Activated CD8-positive, alpha-beta memory T cell treated with anti-CD3 and anti-CD28 coated beads for 36 hours (primary cell): Measurements from ENCODE around the gene KLK3. TPM values are rescaled to one million over a fixed set of nuclear protein-coding genes. Genes with fewer than 3 reads are reported as not detected.
"Not testable (repeated sequence)": the region's sequence is repeated elsewhere in the genome, so short reads cannot be mapped to it uniquely, and the experiment has no call there.

Experiments used
- CTCF ChIA-PET: fragments of 350-600 bp; sonication (Branson Sonifier 250); formaldehyde crosslinking; loops from one replicate; lab custom pipeline; 2021; ENCODE audit warnings: antibody characterized with exemption; lab: Charles Lee
- POLR2A ChIA-PET: fragments of 350-600 bp; sonication (Branson Sonifier 250); formaldehyde crosslinking; loops from one replicate; lab custom pipeline; 2021; ENCODE audit warnings: antibody characterized with exemption; lab: Charles Lee
- total RNA-seq, 2 experiments: library from RNA; stranded (reverse); gene quantifications; one replicate each; pipeline ENCODE4 v1.2.3, GENCODE V29; 2021

Gene KLK3
- total RNA-seq, result not detected

DNA sequence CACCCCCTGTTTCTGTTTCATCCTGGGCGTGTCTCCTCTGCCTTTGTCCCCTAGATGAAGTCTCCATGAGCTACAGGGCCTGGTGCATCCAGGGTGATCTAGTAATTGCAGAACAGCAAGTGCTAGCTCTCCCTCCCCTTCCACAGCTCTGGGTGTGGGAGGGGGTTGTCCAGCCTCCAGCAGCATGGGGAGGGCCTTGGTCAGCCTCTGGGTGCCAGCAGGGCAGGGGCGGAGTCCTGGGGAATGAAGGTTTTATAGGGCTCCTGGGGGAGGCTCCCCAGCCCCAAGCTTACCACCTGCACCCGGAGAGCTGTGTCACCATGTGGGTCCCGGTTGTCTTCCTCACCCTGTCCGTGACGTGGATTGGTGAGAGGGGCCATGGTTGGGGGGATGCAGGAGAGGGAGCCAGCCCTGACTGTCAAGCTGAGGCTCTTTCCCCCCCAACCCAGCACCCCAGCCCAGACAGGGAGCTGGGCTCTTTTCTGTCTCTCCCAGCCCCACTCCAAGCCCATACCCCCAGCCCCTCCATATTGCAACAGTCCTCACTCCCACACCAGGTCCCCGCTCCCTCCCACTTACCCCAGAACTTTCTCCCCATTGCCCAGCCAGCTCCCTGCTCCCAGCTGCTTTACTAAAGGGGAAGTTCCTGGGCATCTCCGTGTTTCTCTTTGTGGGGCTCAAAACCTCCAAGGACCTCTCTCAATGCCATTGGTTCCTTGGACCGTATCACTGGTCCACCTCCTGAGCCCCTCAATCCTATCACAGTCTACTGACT is at the start of gene KLK3:
TSS of gene KLK3 (plus strand) at position 280 of the 775 bp plus-strand sequence. CDS start at position 321, 41 bp downstream.
- ChIA-PET POLR2A (no interaction called here), CTCF (no interaction called here)

GRCh38 chr19:50808856-50809255 is 45.9 kb upstream of the KLK3 start:
- POLR2A ChIA-PET, result no interaction called here
- CTCF ChIA-PET, result no interaction called here

- POLR2A ChIA-PET, CTCF ChIA-PET: not testable (repeated sequence)
These were observed 43.0 kb upstream of the KLK3 start for GRCh38 chr19:50811622-50812238.

GRCh38 chr19:50812474-50812873 is 42.2 kb upstream of the KLK3 start:
- POLR2A ChIA-PET, result no interaction called here
- CTCF ChIA-PET, result no interaction called here

- ChIA-PET CTCF (interaction anchor here (1.2 kb wide), 1 partner anchor 107 kb away, joined by 3 read pairs; no protein-coding TSS in a partner anchor), POLR2A (no interaction called here)
These were observed 39.8 kb upstream of the KLK3 start for GRCh38 chr19:50814883-50815282.

DNA sequence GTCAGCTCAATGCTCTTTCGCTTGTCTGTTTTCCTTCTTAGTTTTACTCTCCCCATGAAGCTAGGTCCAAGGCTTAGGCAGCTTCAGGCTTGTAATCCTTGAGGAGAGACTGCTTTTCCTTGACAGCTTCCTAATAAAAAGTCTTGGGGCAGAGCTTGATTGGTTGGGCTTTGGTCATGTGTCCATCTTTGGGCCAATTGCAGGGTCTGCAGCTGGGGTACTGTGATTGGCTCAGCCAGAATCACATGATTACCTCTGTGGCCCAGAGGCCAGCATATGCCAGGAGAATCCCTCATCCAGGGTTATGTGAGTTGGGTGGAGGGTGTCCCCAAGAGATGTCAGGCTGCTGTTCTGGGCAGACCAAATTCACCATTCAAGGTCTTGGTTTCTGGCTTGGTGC is 39.3 kb upstream of the KLK3 start:
- ChIA-PET CTCF (no interaction called here), POLR2A (interaction anchor here (0.6 to 1.2 kb wide), 2 partner anchors 11 to 26 kb away, joined by 8 to 10 read pairs; no protein-coding TSS in a partner anchor)

- ChIA-PET POLR2A (interaction anchor here (1.5 kb wide), 1 partner anchor 14 kb away, joined by 7 read pairs; no protein-coding TSS in a partner anchor), CTCF (interaction anchor here (1.1 kb wide), 1 partner anchor 262 kb away, joined by 5 read pairs; no protein-coding TSS in a partner anchor)
These were observed 36.5 kb upstream of the KLK3 start for GRCh38 chr19:50817941-50818858.

- ChIA-PET CTCF (no interaction called here), POLR2A (interaction anchor here (0.6 kb wide), 1 partner anchor 19 kb away, joined by 14 read pairs; no protein-coding TSS in a partner anchor)
These were observed 35.7 kb upstream of the KLK3 start for GRCh38 chr19:50818859-50819472.

DNA sequence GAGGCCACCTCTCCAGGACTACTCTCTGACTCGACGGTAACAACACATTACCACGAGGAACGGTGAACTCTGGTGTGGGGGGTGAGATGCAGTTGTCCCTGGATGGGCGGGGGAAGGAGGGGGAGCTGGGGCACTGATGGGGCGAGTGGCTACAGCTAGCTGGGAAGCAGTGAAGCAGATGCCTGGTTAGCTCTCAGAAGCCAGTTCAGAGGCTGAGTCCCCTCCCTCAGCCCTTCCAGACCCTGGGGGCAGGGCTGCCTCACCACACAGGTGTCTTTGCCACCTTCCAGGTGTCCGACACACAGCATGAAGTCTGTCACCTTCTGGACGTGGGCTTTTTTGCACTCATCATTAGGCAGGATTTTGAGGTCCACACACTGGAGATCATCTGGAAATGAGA is 35.1 kb upstream of the KLK3 start:
- ChIA-PET POLR2A (interaction anchor here (0.6 kb wide), 1 partner anchor 151 kb away, joined by 3 read pairs; no protein-coding TSS in a partner anchor), CTCF (no interaction called here)

DNA sequence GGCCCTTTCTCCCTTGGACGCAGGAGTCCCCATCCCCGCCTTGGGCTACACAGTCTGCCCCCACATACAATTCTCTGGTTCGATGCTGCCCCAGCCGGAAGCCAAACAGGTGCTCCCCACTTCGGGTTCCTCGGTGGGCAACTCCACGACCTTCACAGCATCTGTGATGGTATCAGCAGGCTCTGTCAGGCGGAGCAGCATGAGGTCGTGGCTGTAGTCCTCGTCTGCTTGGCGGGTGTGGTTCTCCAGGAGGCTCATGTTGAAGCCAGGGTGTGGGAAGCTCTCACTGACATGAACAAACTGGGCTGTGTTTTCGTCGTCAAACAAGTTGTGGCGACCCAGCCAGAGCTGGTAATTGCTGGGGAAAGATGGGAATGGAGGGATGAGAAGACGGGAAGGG is 34.6 kb upstream of the KLK3 start:
- ChIA-PET POLR2A (interaction anchor here (0.6 kb wide), 2 partner anchors 151 to 608 kb away, joined by 3 read pairs; no protein-coding TSS in a partner anchor), CTCF (no interaction called here)

GRCh38 chr19:50820549-50821247 is 34.0 kb upstream of the KLK3 start:
- ChIA-PET CTCF (no interaction called here), POLR2A (interaction anchor here (0.6 kb wide), 2 partner anchors 150 to 608 kb away, joined by 3 read pairs; no protein-coding TSS in a partner anchor)

- POLR2A ChIA-PET, result no interaction called here
- CTCF ChIA-PET, result interaction anchor here (0.7 kb wide), 1 partner anchor 483 kb away, joined by 3 read pairs; no protein-coding TSS in a partner anchor
These were observed 33.5 kb upstream of the KLK3 start for GRCh38 chr19:50821248-50821612.

DNA sequence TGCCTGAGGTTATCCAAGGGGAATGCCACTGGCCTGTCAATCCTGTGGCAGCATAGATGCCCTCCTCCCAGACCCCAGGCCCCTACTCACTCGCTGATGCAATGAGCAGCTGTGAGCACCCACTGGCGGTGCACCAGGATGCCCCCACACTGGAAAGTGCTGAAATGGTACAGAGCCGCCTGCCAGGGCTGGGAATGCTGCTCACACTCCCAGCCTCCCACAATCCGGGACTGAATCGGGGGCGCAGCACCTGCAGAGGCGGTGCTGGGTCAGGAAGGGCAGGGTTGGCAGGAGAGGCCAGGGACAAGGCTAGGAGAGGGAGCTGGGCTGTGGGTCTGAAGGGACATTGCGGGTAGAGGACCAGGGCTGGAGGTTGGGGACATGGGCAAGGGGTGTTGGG is 33.1 kb upstream of the KLK3 start:
- ChIA-PET CTCF (interaction anchor here (0.7 kb wide), 1 partner anchor 482 kb away, joined by 3 read pairs; no protein-coding TSS in a partner anchor), POLR2A (no interaction called here)

DNA sequence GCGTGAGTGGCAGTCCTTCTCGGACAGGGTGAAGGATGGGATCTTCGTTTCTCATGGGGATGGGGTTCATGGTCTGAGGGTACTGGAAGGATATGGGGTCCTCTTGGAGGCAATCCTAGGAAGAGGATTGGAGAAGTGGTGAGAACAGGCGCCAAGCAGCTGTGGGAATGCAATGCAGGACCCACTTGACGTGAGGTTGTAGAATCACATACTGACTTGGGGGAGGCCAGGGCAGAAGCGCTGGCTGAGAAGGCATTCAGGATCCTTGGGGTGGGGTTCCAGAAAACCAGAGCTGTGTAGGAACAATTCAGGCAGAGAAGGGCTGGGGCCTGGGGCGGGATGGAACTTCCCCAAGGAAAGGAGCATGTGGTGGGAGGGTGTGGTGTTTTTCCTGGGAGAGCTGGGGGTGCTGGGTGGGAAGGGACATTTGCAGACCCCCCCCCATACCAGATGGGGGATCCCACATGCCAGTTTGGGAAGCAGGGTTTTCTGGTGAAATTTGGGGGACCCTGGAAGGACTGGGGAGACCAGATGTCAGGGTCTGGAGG is 32.0 kb upstream of the KLK3 start:
- POLR2A ChIA-PET, result no interaction called here

DNA sequence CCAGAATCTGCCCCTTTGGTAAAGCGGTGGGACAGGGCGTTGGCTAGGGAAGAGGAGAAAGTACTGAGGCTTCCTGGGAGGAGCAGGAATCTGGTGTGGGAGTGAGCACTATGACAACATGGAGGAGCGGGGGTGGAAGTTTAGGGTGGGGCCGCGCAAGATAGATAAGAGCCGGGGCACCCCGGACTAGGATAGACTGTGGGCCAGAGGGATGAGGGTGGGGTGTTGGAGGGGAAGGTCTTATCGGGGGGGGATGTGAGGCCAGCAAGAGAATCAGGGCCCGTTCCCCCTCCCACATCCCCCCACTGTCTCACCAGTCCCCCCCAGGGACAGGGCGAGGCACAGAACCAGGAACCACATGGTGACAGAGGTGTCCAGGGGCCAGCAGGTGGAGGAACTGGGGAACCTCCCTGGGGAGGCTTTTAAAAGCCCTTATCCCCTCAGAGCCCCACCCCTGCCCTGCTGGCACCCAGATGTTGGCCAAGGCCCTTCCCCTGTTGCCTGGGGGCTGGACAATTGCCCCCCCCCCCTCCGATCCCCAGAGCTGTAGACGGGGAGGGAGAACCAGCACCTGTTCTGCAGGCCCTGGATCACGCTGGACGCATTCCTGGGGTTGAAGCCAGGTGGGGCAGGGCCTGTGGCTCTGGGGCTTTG is 31.2 kb upstream of the KLK3 start, which contains the start of gene KLK1:
TSS of gene KLK1 (minus strand) at position 399 of the 654 bp plus-strand sequence. CDS start at position 360, 39 bp downstream.
- ChIA-PET POLR2A (no interaction called here), CTCF (no interaction called here)

More for the DNA sequence above, 32.0 kb upstream of the KLK3 start:
- CTCF ChIA-PET, result no interaction called here

- POLR2A ChIA-PET, result no interaction called here
- CTCF ChIA-PET, result no interaction called here
These were observed 28.0 kb upstream of the KLK3 start for GRCh38 chr19:50826492-50827240.

GRCh38 chr19:50827476-50827875 is 27.2 kb upstream of the KLK3 start:
- ChIA-PET CTCF (no interaction called here), POLR2A (no interaction called here)
